Smooth muscle cell (in vitro differentiated cells): Measurements from ENCODE around the gene MBP. TPM values are rescaled to one million over a fixed set of nuclear protein-coding genes. Genes with fewer than 3 reads are reported as not detected.

ENCODE experiments used
- DNase-seq: peaks from one replicate; lab custom pipeline; 2025; ENCODE audit not compliant: unreplicated experiment; lab: John Stamatoyannopoulos, UW
- H2AFZ ChIP-seq: fragments of 200-600 bp; sonication (generic); 2 replicates; pipeline ENCODE4 v1.6.0; 2016; ENCODE audit warnings: antibody characterized with exemption, low read depth, mild to moderate bottlenecking
- H3F3A ChIP-seq: fragments of 200-600 bp; sonication (generic); 2 replicates; pipeline ENCODE4 v1.6.0; 2017; ENCODE audit warnings: antibody characterized with exemption, low read depth
- H3K27ac ChIP-seq: fragments of 200-600 bp; sonication (generic); 2 replicates; pipeline ENCODE4 v1.5.1; 2016; ENCODE audit warnings: low read depth, mild to moderate bottlenecking
- H3K27me3 ChIP-seq: fragments of 200-600 bp; sonication (generic); 2 replicates; pipeline ENCODE4 v1.6.1; 2016; ENCODE audit warnings: low read depth, mild to moderate bottlenecking
- H3K36me3 ChIP-seq: fragments of 200-600 bp; sonication (generic); 2 replicates; pipeline ENCODE4 v1.5.1; 2016; ENCODE audit warnings: low read depth
- H3K4me1 ChIP-seq: fragments of 200-600 bp; sonication (generic); 2 replicates; pipeline ENCODE4 v1.5.1; 2016; ENCODE audit warnings: low read depth
- H3K4me2 ChIP-seq: fragments of 200-600 bp; sonication (generic); 2 replicates; pipeline ENCODE4 v1.6.0; 2016; ENCODE audit warnings: mild to moderate bottlenecking
- H3K4me3 ChIP-seq: fragments of 200-600 bp; sonication (generic); 2 replicates; pipeline ENCODE4 v1.5.1; 2016; ENCODE audit warnings: mild to moderate bottlenecking
- H3K79me2 ChIP-seq: fragments of 200-600 bp; sonication (generic); 2 replicates; pipeline ENCODE4 v1.6.0; 2016; ENCODE audit warnings: low read depth, mild to moderate bottlenecking
- H3K9ac ChIP-seq: fragments of 200-600 bp; sonication (generic); 2 replicates; pipeline ENCODE4 v1.6.0; 2016; ENCODE audit warnings: low read depth
- H3K9me3 ChIP-seq: fragments of 200-600 bp; sonication (generic); replicated peaks from 2 replicates; pipeline ENCODE4 v1.5.1; 2016; ENCODE audit warnings: low read depth
- H4K20me1 ChIP-seq: fragments of 200-600 bp; sonication (generic); 2 replicates; pipeline ENCODE4 v1.6.0; 2016; ENCODE audit warnings: low read depth
- WGBS: methylation state at CpG from one replicate; pipeline ENCODE4 v1.1.7; 2016; ENCODE audit warnings: low lambda C conversion rate; 5-methylcytosine and 5-hydroxymethylcytosine counted together
- polyA plus RNA-seq: library from polyadenylated mRNA; unstranded; fragments of >200 nt; fragmentation: Nextera tagmentation; extraction: Ambion mirVana; gene quantifications from 2 replicates; pipeline ENCODE4 v1.2.1, GENCODE V29; 2016
- total RNA-seq: library from RNA; depleted of rRNA; stranded (reverse); fragments of >200 nt; gene quantifications from 2 replicates; pipeline ENCODE4 v1.2.3, GENCODE V29; 2014
- TF ChIP-seq, protein P1 (sequence below): fragments of 200-600 bp; sonication (generic); IDR thresholded peaks from 2 replicates; pipeline ENCODE4 v1.5.1; 2017; ENCODE audit warnings: borderline replicate concordance, mild to moderate bottlenecking, antibody characterized with exemption; ENCODE audit not compliant: insufficient read depth, poor library complexity, severe bottlenecking

The MBP gene
- total and polyA plus RNA-seq, 2 experiments from 2014 or later = 1.4 to 5.1 TPM

DNA sequence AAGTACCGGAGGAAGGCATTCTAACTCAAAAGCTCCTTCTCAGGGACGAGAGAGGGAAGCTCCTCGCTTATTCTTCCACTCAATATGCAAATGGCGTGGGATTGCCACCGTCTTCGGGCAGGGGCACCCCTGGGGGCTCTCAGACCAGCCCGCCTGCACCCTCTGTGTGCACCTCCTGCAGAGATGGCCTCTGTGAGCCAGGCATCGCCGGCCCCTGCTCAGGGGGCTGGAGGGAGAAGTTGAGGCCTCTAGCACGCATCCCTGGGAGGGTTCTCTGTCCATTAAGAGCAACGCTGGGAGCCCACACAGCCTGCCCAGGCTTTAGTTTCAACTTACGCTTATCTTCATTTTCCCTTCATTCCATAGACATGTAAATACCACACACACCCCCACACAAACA is 125.3 kb downstream of the MBP start:
- H3K79me2 ChIP-seq = no peaks in the 10 kb centered on the region
- 72% methylated on average over 12 of the region's 12 CpGs for WGBS
- H3K27ac ChIP-seq = no peak overlapping the region
- H3F3A ChIP-seq = no peaks in the 10 kb centered on the region
- peaks cover 2% of the 10 kb centered on the region for H3K27me3 ChIP-seq
- no peaks in the 10 kb centered on the region for H3K4me1 ChIP-seq
- no peak overlapping the region for H3K9ac ChIP-seq
- no peak overlapping the region for H3K4me2 ChIP-seq
- DNase-seq = no peak
- H3K9me3 ChIP-seq = no peaks in the 10 kb centered on the region
- no peak overlapping the region for H3K4me3 ChIP-seq
- no peaks in the 10 kb centered on the region for H3K36me3 ChIP-seq
- TF ChIP-seq, protein P1, sequence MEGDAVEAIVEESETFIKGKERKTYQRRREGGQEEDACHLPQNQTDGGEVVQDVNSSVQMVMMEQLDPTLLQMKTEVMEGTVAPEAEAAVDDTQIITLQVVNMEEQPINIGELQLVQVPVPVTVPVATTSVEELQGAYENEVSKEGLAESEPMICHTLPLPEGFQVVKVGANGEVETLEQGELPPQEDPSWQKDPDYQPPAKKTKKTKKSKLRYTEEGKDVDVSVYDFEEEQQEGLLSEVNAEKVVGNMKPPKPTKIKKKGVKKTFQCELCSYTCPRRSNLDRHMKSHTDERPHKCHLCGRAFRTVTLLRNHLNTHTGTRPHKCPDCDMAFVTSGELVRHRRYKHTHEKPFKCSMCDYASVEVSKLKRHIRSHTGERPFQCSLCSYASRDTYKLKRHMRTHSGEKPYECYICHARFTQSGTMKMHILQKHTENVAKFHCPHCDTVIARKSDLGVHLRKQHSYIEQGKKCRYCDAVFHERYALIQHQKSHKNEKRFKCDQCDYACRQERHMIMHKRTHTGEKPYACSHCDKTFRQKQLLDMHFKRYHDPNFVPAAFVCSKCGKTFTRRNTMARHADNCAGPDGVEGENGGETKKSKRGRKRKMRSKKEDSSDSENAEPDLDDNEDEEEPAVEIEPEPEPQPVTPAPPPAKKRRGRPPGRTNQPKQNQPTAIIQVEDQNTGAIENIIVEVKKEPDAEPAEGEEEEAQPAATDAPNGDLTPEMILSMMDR = no peak
- H2AFZ ChIP-seq = no peak overlapping the region
- no peaks in the 10 kb centered on the region for H4K20me1 ChIP-seq

DNA sequence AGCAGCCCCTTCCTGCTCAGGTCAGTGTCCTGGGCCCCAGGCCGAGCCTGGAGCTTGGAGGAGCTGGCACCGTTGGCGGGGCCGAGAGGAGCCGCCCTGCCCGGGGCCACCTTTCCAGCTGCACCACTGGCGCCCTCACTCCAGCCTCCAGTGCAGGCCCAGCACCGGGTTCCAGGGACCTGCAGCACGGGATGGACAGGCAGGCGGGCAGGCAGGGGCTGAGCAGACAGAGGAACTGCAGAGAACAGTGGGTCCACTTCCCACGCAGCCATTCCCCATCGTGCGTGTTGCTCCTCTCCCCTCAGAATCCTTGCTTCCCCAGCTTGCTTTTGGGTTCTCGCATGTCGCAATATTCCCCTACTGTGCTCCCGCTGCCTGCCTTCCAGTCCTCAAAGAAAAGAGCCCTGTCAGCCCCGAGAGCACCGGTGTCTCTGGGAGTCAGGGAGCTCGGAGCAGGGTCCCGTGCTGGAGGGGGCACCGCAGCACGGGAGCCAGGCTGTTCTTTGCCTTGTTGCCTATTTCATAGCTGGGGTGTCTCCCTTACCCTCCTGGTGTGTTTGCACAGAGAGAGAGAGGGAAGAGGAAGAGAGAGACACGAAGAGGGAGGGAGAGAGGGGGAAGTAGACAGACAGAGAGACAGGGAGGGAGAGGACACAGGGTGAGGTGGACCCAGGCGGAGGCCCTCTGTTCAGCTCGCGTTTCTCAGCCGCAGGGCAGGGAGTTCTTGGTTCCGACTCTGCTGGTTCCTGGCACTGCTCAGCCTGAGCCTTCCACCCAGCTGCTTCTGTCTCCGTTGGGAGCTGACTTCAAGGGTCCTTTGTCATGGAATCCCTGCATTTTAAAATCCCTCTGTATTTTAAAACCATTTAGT is 126.0 kb downstream of the MBP start:
- H3K36me3 ChIP-seq = no peaks in the 10 kb centered on the region
- no peaks in the 10 kb centered on the region for H3F3A ChIP-seq
- no peak for DNase-seq
- 87% methylated on average over 29 of the region's 29 CpGs for WGBS
- no peaks in the 10 kb centered on the region for H3K79me2 ChIP-seq
- no peak overlapping the region for H3K9ac ChIP-seq
- H3K27ac ChIP-seq = no peak overlapping the region
- no peaks in the 10 kb centered on the region for H3K4me1 ChIP-seq
- no peak overlapping the region for H2AFZ ChIP-seq
- peaks cover 2% of the 10 kb centered on the region for H3K27me3 ChIP-seq
- H3K4me3 ChIP-seq = no peak overlapping the region
- TF ChIP-seq, protein P1 = no peak
- H4K20me1 ChIP-seq = no peaks in the 10 kb centered on the region
- no peaks in the 10 kb centered on the region for H3K9me3 ChIP-seq
- no peak overlapping the region for H3K4me2 ChIP-seq

DNA sequence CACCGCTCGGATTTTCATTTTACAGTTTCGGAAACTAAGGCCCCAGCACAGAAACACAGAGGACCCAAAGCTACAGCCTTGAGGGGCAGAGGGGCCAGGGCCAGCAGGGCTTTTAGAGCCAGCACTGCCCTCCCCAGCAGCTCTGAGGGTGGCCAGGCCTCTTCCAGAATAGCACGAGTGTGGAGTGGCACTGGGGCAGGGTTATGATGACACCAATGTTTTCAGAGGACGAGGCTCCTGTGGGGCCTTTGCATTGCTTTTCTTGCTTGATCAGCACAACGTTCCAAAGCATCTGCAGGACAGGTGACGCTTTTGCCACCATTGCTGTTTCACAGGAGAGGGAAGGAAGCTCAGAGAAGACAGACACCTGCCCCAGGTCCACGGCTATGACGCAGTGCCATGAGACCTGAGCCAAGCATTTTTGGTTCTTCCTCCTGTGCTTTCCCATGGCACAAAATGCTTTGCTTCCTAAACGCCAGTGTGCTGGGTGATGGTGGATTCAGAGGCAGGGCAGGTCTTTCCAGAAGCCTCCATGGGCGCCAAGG is 126.9 kb downstream of the MBP start:
- H3K79me2 ChIP-seq = no peaks in the 10 kb centered on the region
- H3K27ac ChIP-seq = no peak overlapping the region
- 87% methylated on average over 11 of the region's 11 CpGs for WGBS
- no peak overlapping the region for H3K4me2 ChIP-seq
- H4K20me1 ChIP-seq = no peaks in the 10 kb centered on the region
- TF ChIP-seq, protein P1 = no peak
- no peaks in the 10 kb centered on the region for H3F3A ChIP-seq
- H3K9ac ChIP-seq = no peak overlapping the region
- no peaks in the 10 kb centered on the region for H3K9me3 ChIP-seq
- H2AFZ ChIP-seq = no peak overlapping the region
- H3K4me3 ChIP-seq = no peak overlapping the region
- peaks cover 2% of the 10 kb centered on the region for H3K27me3 ChIP-seq
- H3K4me1 ChIP-seq = no peaks in the 10 kb centered on the region
- DNase-seq = no peak
- H3K36me3 ChIP-seq = no peaks in the 10 kb centered on the region
